ENCODE results near the gene CNIH3. TPM values are rescaled to one million over a fixed set of nuclear protein-coding genes. Genes with fewer than 3 reads are reported as not detected.
A peak's percentile ranks its signal among the peaks of the same experiment; 100 is the strongest.

The CNIH3 gene
- total RNA-seq, 3 donors from 2014 or later (not counting 1 experiment from before 2014, with no cell fraction given) = 2.8 to 5.4 (median 5.0) TPM

- Mint-ChIP-seq H3K27me3 (ENCODE audit: low read depth in 2 of 2) (peaks cover 10 to 24% of the 10 kb centered on the region in 2 donors), H3K36me3 (no peaks in the 10 kb centered on the region), H3K4me1 (peaks cover 14 to 16% of the 10 kb centered on the region in 2 donors), H3K27ac (no peak overlapping the region), H3K4me3 (no peak overlapping the region), H3K9me3 (peaks cover 3 to 5% of the 10 kb centered on the region in 2 donors)
- WGBS (ENCODE audit: insufficient coverage) = 56% methylated on average over 2 of the region's 3 CpGs
- no peaks in the 10 kb centered on the region for H3K36me3 ChIP-seq (ENCODE audit: control insufficient read depth, insufficient read depth, low read length)
- H3K4me3 ChIP-seq (ENCODE audit: low read length) = no peak overlapping the region
- ATAC-seq (peak in 1 of 3 donors; percentile 24), DNase-seq (no peak)
- TF ChIP-seq CTCF (IDR thresholded peaks at IDR 0.05) = no peak
- no peaks in the 10 kb centered on the region for H3K9me3 ChIP-seq (ENCODE audit: control insufficient read depth, insufficient read depth, low read length)
- no peaks in the 10 kb centered on the region for H3K4me1 ChIP-seq (ENCODE audit: control insufficient read depth, insufficient read depth, low read length)
- intact Hi-C loops (cut with micrococcal nuclease) = no loop called here
- no peak overlapping the region for H3K27ac ChIP-seq (ENCODE audit: low read length)
- no peaks in the 10 kb centered on the region for H3K27me3 ChIP-seq (ENCODE audit: control insufficient read depth, insufficient read depth, low read length)
Observed at GRCh38 chr1:224786533-224787250, 170.6 kb downstream of the CNIH3 start.

- H3K36me3 ChIP-seq (ENCODE audit: control insufficient read depth, insufficient read depth, low read length) = no peaks in the 10 kb centered on the region
- H3K27ac Mint-ChIP-seq = no peak overlapping the region
- intact Hi-C loops (cut with micrococcal nuclease) = no loop called here
- H3K9me3 Mint-ChIP-seq = peaks cover 3 to 5% of the 10 kb centered on the region in 2 donors
- no peaks in the 10 kb centered on the region for H3K4me1 ChIP-seq (ENCODE audit: control insufficient read depth, insufficient read depth, low read length)
- TF ChIP-seq CTCF (IDR thresholded peaks at IDR 0.05) = no peak
- H3K27me3 Mint-ChIP-seq (ENCODE audit: low read depth in 2 of 2) = peaks cover 4 to 23% of the 10 kb centered on the region in 2 donors
- no peak for DNase-seq
- no peak overlapping the region for H3K4me3 Mint-ChIP-seq
- H3K4me3 ChIP-seq (ENCODE audit: low read length) = no peak overlapping the region
- H3K9me3 ChIP-seq (ENCODE audit: control insufficient read depth, insufficient read depth, low read length) = no peaks in the 10 kb centered on the region
- no peak overlapping the region for H3K27ac ChIP-seq (ENCODE audit: low read length)
- no peak for ATAC-seq
- no peaks in the 10 kb centered on the region for H3K36me3 Mint-ChIP-seq
- H3K4me1 Mint-ChIP-seq = peaks cover 7% of the 10 kb centered on the region in 2 donors
- H3K27me3 ChIP-seq (ENCODE audit: control insufficient read depth, insufficient read depth, low read length) = no peaks in the 10 kb centered on the region
Observed at GRCh38 chr1:224789311-224789710, 173.2 kb downstream of the CNIH3 start.

Other genes with a start within 250 kb of the CNIH3 start
- gene WDR26, start 181.5 kb upstream of the CNIH3 start, total RNA-seq = 100 to 1,000 TPM; 244 to 310 (median 261) TPM